ENCODE measurements around the gene PRR7. TPM values are rescaled to one million over a fixed set of nuclear protein-coding genes. Genes with fewer than 3 reads are reported as not detected.
A peak's percentile ranks its signal among the peaks of the same experiment; 100 is the strongest.

Gene PRR7
- total RNA-seq, 1 donor from 2014 or later, result 5.8 TPM

DNA sequence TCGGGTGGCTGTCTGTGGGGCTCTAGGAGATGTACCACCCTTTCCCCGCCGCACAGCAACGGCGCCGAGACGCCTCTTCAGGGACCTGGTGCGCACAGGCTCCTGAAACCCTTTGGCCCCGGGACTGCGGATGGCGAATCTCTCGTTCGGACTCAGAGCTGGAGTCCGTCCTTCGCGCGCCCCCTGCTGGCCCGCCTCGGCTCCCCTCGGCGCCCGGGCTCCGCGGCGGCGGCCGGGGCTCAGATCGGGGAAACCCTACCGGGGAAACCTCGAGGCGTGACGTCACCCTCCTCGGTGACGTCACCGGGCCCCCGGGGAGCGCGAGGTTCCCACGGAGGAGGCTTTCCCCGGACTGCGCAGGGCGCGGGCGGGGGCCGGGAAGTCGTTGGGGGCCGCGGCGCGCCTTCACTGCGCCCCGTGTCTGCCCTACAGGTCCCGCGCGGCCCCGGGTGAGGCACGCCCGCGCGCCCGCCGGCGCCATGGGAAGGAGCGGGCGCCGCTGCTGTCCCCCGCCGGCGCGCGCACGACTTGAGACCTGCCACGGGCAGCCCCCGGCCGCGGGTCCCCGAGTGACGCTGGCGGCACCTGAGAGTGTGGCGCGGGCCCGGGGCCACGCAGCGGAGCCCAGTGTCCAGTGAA, 7.9 kb downstream of the PRR7 start:
- peak; percentile 56 for DNase-seq (ENCODE audit: low read depth)
- Histone ChIP-seq H3K27me3 (ENCODE audit: control insufficient read depth, insufficient read depth, low read length) (no peaks in the 10 kb centered on the region), H3K4me3 (ENCODE audit: low read depth, low read length) (peak overlapping the region; percentile 45), H3K36me3 (ENCODE audit: control insufficient read depth, insufficient read depth, low read length) (no peaks in the 10 kb centered on the region)
- TF ChIP-seq, protein P1, sequence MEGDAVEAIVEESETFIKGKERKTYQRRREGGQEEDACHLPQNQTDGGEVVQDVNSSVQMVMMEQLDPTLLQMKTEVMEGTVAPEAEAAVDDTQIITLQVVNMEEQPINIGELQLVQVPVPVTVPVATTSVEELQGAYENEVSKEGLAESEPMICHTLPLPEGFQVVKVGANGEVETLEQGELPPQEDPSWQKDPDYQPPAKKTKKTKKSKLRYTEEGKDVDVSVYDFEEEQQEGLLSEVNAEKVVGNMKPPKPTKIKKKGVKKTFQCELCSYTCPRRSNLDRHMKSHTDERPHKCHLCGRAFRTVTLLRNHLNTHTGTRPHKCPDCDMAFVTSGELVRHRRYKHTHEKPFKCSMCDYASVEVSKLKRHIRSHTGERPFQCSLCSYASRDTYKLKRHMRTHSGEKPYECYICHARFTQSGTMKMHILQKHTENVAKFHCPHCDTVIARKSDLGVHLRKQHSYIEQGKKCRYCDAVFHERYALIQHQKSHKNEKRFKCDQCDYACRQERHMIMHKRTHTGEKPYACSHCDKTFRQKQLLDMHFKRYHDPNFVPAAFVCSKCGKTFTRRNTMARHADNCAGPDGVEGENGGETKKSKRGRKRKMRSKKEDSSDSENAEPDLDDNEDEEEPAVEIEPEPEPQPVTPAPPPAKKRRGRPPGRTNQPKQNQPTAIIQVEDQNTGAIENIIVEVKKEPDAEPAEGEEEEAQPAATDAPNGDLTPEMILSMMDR (IDR thresholded peaks at IDR 0.05; ENCODE audit: insufficient read depth, low read length, poor library complexity, severe bottlenecking), result peak; percentile 57

DNA sequence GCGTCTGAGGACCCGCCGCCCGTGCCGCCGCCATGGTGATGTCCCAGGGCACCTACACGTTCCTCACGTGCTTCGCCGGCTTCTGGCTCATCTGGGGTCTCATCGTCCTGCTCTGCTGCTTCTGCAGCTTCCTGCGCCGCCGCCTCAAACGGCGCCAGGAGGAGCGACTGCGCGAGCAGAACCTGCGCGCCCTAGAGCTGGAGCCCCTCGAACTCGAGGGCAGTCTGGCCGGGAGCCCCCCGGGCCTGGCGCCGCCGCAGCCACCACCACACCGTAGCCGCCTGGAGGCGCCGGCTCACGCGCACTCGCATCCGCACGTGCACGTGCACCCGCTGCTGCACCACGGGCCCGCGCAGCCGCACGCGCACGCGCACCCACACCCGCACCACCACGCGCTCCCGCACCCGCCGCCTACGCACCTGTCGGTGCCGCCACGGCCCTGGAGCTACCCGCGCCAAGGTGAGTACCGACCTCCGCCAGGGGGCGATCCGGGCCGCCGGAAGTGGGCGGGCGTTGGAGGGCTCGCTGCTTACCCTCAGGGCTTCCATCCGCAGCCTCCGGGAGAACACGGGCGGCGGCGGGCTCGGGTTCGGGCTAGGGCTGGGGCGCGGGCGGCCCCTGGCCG, 8.5 kb downstream of the PRR7 start:
- TF ChIP-seq, protein P1 (IDR thresholded peaks at IDR 0.05; ENCODE audit: insufficient read depth, low read length, poor library complexity, severe bottlenecking), result peak; percentile 62
- Histone ChIP-seq H3K36me3 (ENCODE audit: control insufficient read depth, insufficient read depth, low read length) (no peaks in the 10 kb centered on the region), H3K27me3 (ENCODE audit: control insufficient read depth, insufficient read depth, low read length) (no peaks in the 10 kb centered on the region), H3K4me3 (ENCODE audit: low read depth, low read length) (peak overlapping the region; percentile 45)
- no peak for DNase-seq (ENCODE audit: low read depth)

DNA sequence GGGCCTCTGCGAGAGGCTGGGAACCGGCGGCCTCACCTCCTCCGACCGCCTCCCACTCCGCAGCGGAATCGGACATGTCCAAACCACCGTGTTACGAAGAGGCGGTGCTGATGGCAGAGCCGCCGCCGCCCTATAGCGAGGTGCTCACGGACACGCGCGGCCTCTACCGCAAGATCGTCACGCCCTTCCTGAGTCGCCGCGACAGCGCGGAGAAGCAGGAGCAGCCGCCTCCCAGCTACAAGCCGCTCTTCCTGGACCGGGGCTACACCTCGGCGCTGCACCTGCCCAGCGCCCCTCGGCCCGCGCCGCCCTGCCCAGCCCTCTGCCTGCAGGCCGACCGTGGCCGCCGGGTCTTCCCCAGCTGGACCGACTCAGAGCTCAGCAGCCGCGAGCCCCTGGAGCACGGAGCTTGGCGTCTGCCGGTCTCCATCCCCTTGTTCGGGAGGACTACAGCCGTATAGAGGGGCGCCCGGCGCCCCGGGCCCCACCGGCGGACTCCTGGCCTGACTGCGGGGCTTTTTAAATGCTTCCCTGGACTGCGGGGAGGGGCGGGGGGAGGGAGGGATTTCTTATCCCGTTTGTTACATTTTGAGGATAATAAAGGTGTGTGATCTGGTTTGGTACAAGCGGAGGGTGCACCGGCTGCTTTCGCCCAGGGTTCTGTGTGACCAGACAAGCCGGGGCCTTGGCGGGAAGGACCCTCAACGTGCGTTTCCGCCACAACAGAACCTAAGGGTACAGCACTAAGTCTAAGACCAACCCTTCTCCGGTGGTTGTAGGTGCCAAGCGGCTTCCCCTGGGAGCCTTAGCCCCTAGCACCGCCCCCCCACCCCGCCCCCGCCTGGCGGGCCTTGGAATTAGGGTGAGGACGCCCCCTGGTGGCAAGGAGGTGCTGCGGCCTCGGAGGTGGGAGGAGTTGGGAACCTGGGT, 9.3 kb downstream of the PRR7 start:
- Histone ChIP-seq H3K36me3 (ENCODE audit: control insufficient read depth, insufficient read depth, low read length) (no peaks in the 10 kb centered on the region), H3K4me3 (ENCODE audit: low read depth, low read length) (peak overlapping the region; percentile 45), H3K27me3 (ENCODE audit: control insufficient read depth, insufficient read depth, low read length) (no peaks in the 10 kb centered on the region)
- DNase-seq (ENCODE audit: low read depth), result no peak
- TF ChIP-seq, protein P1 (IDR thresholded peaks at IDR 0.05; ENCODE audit: insufficient read depth, low read length, poor library complexity, severe bottlenecking), result peak; percentile 100

DNA sequence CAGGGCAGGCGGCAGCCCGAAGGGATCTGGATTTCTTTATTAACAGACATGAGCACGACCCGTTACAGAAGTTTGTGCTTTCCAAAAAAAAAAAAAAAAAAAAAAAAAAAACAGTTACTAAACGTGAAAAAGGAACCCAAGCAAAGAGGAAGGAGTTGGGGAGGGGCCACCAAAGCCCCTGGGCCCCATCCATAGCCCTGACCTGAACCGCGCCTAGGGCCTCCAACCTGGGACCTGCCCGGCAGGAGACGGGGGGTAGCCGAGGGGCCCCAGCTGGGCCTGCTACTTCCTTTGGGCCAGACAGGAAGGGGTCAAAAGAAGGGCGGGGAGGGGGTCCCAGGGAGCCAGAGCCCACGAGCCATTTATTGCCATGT, 10.0 kb downstream of the PRR7 start:
- no peaks in the 10 kb centered on the region for H3K36me3 ChIP-seq (ENCODE audit: control insufficient read depth, insufficient read depth, low read length)
- H3K27me3 ChIP-seq (ENCODE audit: control insufficient read depth, insufficient read depth, low read length), result no peaks in the 10 kb centered on the region
- no peak overlapping the region for H3K4me3 ChIP-seq (ENCODE audit: low read depth, low read length)
- TF ChIP-seq, protein P1 (IDR thresholded peaks at IDR 0.05; ENCODE audit: insufficient read depth, low read length, poor library complexity, severe bottlenecking), result no peak
- DNase-seq (ENCODE audit: low read depth), result no peak

DNA sequence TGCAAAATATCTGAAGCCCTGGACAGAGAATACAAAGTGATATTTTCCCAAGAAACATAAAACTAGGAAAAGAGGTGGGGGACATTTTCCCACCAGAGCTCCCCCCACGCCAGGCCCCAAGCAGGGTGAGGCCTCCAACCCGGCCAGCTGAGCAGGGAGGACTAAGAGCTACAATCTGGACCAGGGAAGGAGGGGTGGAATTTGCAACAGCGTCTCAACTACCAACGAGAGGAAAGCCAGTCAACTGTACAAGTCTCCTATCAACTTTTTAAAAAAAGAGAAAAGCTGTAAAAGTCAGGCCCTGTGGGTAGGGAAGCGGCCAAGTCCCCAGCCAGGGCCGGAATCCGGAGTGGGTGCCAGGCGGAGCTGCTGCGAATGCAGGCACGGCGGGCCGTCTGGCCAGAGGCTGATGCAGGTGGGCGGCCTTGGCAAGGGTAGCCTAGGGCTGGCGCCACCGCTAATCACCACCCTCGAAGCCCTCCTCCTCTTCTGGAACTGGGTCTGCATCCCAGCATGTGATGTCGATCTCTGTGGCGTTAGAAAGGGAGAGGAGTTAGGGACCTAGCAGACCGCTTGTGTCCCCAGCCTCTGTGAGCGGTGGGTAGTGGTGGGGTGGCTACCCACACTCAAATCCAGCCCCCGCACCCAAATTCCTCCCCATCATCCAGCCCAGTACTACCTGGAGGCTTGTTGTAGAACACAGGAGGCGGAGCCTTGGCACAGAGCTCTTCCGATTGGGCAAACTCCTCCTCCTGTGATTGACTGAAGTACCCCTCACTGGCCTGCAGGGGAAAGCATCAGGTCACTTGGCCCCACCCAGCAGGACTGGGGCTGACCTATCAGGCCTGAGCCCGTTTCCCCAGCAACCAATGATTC, 10.6 kb downstream of the PRR7 start:
- no peak overlapping the region for H3K4me3 ChIP-seq (ENCODE audit: low read depth, low read length)
- H3K27me3 ChIP-seq (ENCODE audit: control insufficient read depth, insufficient read depth, low read length), result no peaks in the 10 kb centered on the region
- DNase-seq (ENCODE audit: low read depth), result peak; percentile 93
- no peaks in the 10 kb centered on the region for H3K36me3 ChIP-seq (ENCODE audit: control insufficient read depth, insufficient read depth, low read length)
- TF ChIP-seq, protein P1 (IDR thresholded peaks at IDR 0.05; ENCODE audit: insufficient read depth, low read length, poor library complexity, severe bottlenecking), result peak; percentile 43
